Fibroblast of lung (primary cell): Measurements from ENCODE around the gene LRRC57. TPM values are rescaled to one million over a fixed set of nuclear protein-coding genes. Genes with fewer than 3 reads are reported as not detected.

Source experiments
- DNase-seq, 2 donors: peaks; one replicate each; pipeline versions ENCODE4 v3.0.0 to v3.0.0-alpha.2; 2010; ENCODE audit warnings: low read depth in 2 of 2
- H2AFZ ChIP-seq: 2 replicates; pipeline ENCODE4 v1.5.1; 2012; ENCODE audit warnings: low read length, control low read depth, inconsistent platforms
- H3K27ac ChIP-seq: 2 replicates; pipeline ENCODE4 v1.5.1; 2011; ENCODE audit warnings: low read length, control low read depth; ENCODE audit not compliant: insufficient read depth
- H3K27me3 ChIP-seq: 2 replicates; pipeline ENCODE4 v1.5.1; 2011; ENCODE audit warnings: mild to moderate bottlenecking, low read length; ENCODE audit not compliant: control insufficient read depth, insufficient read depth
- H3K36me3 ChIP-seq: 2 replicates; pipeline ENCODE4 v1.5.1; 2011; ENCODE audit warnings: low read length; ENCODE audit not compliant: control insufficient read depth, insufficient read depth
- H3K4me1 ChIP-seq: 2 replicates; pipeline ENCODE4 v1.5.1; 2011; ENCODE audit warnings: low read length; ENCODE audit not compliant: control insufficient read depth, insufficient read depth; ENCODE audit errors: extremely low read depth
- H3K4me2 ChIP-seq: 2 replicates; pipeline ENCODE4 v1.5.1; 2011; ENCODE audit warnings: low read length, control low read depth; ENCODE audit not compliant: insufficient read depth; ENCODE audit errors: extremely low read depth
- H3K4me3 ChIP-seq, 4 experiments: fragments of 200-600 bp in 1 of 4; sonication (generic) in 1 of 4; replicated peaks in 1 of 4; 2 replicates each; pipeline ENCODE4 v1.5.1; 2011 to 2016; ENCODE audit warnings: low read length in 4 of 4, low read depth in 3 of 4, mild to moderate bottlenecking in 3 of 4, control low read depth in 2 of 4, inconsistent platforms in 1 of 4, mixed read lengths in 1 of 4; ENCODE audit not compliant: insufficient read depth in 1 of 4; ENCODE audit errors: control extremely low read depth in 1 of 4
- H3K79me2 ChIP-seq: 2 replicates; pipeline ENCODE4 v1.5.1; 2012; ENCODE audit warnings: mild to moderate bottlenecking, low read length, inconsistent platforms; ENCODE audit not compliant: control insufficient read depth, insufficient read depth
- H3K9ac ChIP-seq: 2 replicates; pipeline ENCODE4 v1.5.1; 2011; ENCODE audit warnings: mild to moderate bottlenecking, low read length, control low read depth; ENCODE audit not compliant: insufficient read depth
- H3K9me3 ChIP-seq: 2 replicates; pipeline ENCODE4 v1.5.1; 2012; ENCODE audit warnings: low read depth, low read length; ENCODE audit not compliant: control insufficient read depth, insufficient read depth
- H4K20me1 ChIP-seq: 2 replicates; pipeline ENCODE4 v1.5.1; 2011; ENCODE audit warnings: low read length; ENCODE audit not compliant: control insufficient read depth, insufficient read depth; ENCODE audit errors: extremely low read depth
- CTCF ChIP-seq, 2 donors: IDR thresholded peaks in 1 of 2; conservative IDR thresholded peaks in 1 of 2; 1 replicate in 1 of 2; 2 replicates in 1 of 2; pipeline ENCODE4 v1.5.1; 2011 to 2012; ENCODE audit warnings: low read length in 2 of 2, control low read depth in 1 of 2, inconsistent platforms in 1 of 2, low read depth in 1 of 2, mild to moderate bottlenecking in 1 of 2
- EZH2 ChIP-seq: IDR thresholded peaks from 2 replicates; pipeline ENCODE4 v1.5.1; 2012; ENCODE audit warnings: low read length, control low read depth, mild to moderate bottlenecking; ENCODE audit errors: missing control alignments
- polyA plus RNA-seq, 2 donors: library from polyadenylated mRNA; depleted of rRNA in 1 of 2; stranded (reverse) in 1 of 2; unstranded in 1 of 2; fragments of >200 nt; gene quantifications; 2 replicates each; pipeline ENCODE4 v1.2.1, GENCODE V29; 2011 to 2012; ENCODE audit warnings: missing spikeins in 1 of 2
- total RNA-seq: library from RNA; depleted of rRNA; stranded (reverse); fragments of >200 nt; gene quantifications from 2 replicates; pipeline ENCODE4 v1.2.1, GENCODE V29; 2014

Gene LRRC57
- total and polyA plus RNA-seq, 2 donors (not counting 1 experiment from before 2014, with no cell fraction given) = 13.9 to 19.3 TPM

DNA sequence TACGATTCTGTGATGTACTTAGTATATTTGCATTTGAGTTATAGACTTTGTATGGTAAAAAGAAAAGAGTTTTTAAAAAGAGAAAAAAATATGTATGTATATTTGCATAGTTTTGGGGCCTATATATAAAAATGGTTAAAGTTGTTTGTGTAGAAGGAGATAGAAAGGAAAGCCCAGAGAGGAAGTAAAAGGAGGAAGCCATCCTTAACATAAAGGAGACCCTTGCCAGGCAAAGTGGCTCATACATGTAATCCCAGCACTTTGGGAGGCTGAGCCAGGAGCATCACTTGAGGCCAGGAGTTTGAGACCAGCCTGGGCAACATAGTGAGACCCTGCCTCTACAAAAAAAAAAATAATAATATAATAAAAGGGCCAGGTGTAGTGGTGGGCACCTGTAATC is 44.8 kb downstream of the LRRC57 start:
- Histone ChIP-seq H3K9ac (no peak overlapping the region), H3K9me3 (no peaks in the 10 kb centered on the region), H2AFZ (no peak overlapping the region), H3K4me3 (no peak overlapping the region), H3K4me1 (peaks cover 11% of the 10 kb centered on the region), H4K20me1 (no peaks in the 10 kb centered on the region), H3K27ac (no peak overlapping the region), H3K4me2 (no peak overlapping the region), H3K79me2 (peaks cover 26% of the 10 kb centered on the region), H3K27me3 (no peaks in the 10 kb centered on the region), H3K36me3 (no peaks in the 10 kb centered on the region)
- DNase-seq = no peak
- TF ChIP-seq CTCF (conservative IDR thresholded peaks at IDR 0.05 in 1 of 2, IDR thresholded peaks at IDR 0.05 in 1 of 2; ENCODE audit: low read depth in 1 of 2, low read length in 2 of 2) (no peak), EZH2 (no peak)

GRCh38 chr15:42502477-42502876 is 46.1 kb downstream of the LRRC57 start:
- H3K27me3 ChIP-seq = no peaks in the 10 kb centered on the region
- H2AFZ ChIP-seq = no peak overlapping the region
- H3K4me2 ChIP-seq = no peak overlapping the region
- peaks cover 29% of the 10 kb centered on the region for H3K79me2 ChIP-seq
- H3K9ac ChIP-seq = no peak overlapping the region
- no peaks in the 10 kb centered on the region for H3K36me3 ChIP-seq
- no peak overlapping the region for H3K27ac ChIP-seq
- DNase-seq = peak in 1 of 2 donors; percentile 10
- no peaks in the 10 kb centered on the region for H4K20me1 ChIP-seq
- H3K4me1 ChIP-seq = peaks cover 6% of the 10 kb centered on the region
- TF ChIP-seq EZH2 (no peak), CTCF (conservative IDR thresholded peaks at IDR 0.05 in 1 of 2, IDR thresholded peaks at IDR 0.05 in 1 of 2; ENCODE audit: low read depth in 1 of 2, low read length in 2 of 2) (no peak)
- H3K9me3 ChIP-seq = no peaks in the 10 kb centered on the region
- H3K4me3 ChIP-seq = no peak overlapping the region

GRCh38 chr15:42499858-42500609 is 48.6 kb downstream of the LRRC57 start:
- Histone ChIP-seq H3K4me2 (no peak overlapping the region), H3K4me1 (peaks cover 4% of the 10 kb centered on the region), H4K20me1 (no peaks in the 10 kb centered on the region), H3K9ac (no peak overlapping the region), H2AFZ (no peak overlapping the region), H3K79me2 (peaks cover 42% of the 10 kb centered on the region), H3K27me3 (no peaks in the 10 kb centered on the region), H3K27ac (peak overlapping the region; percentile 5), H3K36me3 (no peaks in the 10 kb centered on the region), H3K9me3 (no peaks in the 10 kb centered on the region), H3K4me3 (no peak overlapping the region)
- TF ChIP-seq EZH2 (no peak), CTCF (conservative IDR thresholded peaks at IDR 0.05 in 1 of 2, IDR thresholded peaks at IDR 0.05 in 1 of 2; ENCODE audit: low read depth in 1 of 2, low read length in 2 of 2) (no peak)
- DNase-seq = no peak
